Measurements from ENCODE around the gene PM20D1. TPM values are rescaled to one million over a fixed set of nuclear protein-coding genes. Genes with fewer than 3 reads are reported as not detected.
"Not testable (repeated sequence)": the region's sequence is repeated elsewhere in the genome, so short reads cannot be mapped to it uniquely, and the experiment has no call there.

The PM20D1 gene
- total RNA-seq, 2 experiments from 2014 or later: 0.43 to 0.81 TPM

DNA sequence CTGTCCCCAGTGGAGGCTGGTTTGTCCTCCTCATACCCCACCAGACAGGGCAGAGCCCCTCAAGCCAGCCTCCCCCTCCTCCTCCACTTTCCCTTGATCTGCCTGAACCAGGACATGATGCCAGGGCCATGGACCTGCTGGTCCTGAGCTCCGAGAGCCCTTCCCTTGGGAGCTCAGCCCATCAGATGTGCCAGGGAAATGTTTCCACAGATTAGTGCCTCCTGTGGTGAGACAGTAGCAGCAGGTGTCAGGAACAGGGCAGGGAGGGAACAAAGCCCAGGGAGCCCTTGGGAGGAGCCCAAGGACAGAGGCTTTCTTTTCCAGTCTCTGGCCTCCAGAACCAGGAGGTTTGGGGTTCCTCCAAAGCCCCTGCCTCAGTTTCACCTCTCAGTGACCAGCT, 22.3 kb downstream of the PM20D1 start:
- Mint-ChIP-seq H3K9me3 (no peaks in the 10 kb centered on the region), H3K27me3 (peaks cover 3% of the 10 kb centered on the region), H3K36me3 (ENCODE audit: low read depth) (no peaks in the 10 kb centered on the region), H3K4me1 (peaks cover 18% of the 10 kb centered on the region), H3K4me3 (no peak overlapping the region), H3K27ac (no peak overlapping the region)
- ChIA-PET CTCF (no interaction called here), POLR2A (interaction anchor here (1.6 kb wide), 1 partner anchor 13 kb away, joined by 3 read pairs; no protein-coding TSS in a partner anchor)
- DNase-seq: no peak

DNA sequence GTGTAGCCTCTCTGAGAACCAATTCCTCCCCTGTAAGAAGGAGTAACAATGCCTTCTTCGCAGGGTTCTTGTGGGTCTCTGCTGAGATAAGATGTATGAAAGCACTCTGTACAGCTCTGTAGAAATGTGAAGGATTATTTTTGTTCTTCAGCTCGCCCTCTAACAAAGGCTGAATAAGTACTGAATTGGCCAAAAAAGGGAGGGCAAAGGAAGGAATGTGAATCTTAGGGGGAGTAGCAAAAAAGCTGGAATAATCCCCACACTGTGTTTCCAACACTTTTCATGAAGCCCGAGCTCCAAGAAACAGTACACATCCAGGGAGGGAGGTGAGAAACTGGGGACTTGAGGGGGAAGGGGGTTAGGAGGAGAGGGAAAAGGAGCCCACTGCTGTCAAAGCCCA, 22.9 kb downstream of the PM20D1 start:
- H3K36me3 Mint-ChIP-seq (ENCODE audit: low read depth): no peaks in the 10 kb centered on the region

DNA sequence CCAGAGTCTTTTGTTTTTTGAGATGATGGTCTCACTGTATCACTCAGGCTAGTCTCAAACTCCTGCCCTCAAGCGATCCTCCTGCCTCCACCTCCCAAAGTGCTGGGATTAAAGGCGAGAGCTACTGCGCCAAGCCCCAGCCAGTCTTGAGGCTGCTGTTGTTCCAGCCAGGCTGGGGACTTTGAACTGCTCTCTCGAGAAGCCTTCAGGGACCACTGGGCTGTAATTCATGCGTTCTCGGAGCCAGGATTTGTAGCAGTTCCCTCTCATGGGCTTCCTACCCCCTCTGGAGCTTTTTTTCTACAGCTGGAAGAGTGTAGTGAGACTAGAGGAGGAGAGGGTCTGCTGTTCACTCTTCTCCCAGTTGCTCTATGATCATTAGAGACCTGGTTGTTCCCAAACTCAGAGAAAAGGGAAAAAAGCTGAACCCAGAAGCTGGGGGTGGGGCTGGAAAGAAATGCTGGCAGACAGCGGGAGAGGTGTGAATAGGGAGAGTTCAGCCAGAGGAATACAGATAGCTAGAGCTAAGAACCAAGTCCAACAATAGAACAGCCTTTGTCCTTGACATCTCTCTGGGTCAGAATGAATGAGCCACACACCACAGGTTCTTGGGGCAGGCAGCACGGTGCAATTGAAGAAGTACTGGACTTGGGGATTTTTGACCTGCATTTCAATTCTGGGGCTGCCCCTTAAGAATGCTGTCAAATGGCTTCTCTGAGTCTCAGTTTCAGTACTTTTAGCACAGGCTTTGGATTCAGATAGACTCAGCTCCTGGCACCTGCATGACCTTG, 23.7 kb downstream of the PM20D1 start:
- Mint-ChIP-seq H3K4me1 (peaks cover 19% of the 10 kb centered on the region), H3K27ac (no peak overlapping the region), H3K4me3 (no peak overlapping the region), H3K27me3 (peaks cover 3% of the 10 kb centered on the region), H3K9me3 (no peaks in the 10 kb centered on the region), H3K36me3 (ENCODE audit: low read depth) (no peaks in the 10 kb centered on the region)
- no peak for DNase-seq
- ChIA-PET POLR2A (interaction anchor here (0.6 to 1.6 kb wide), 3 partner anchors 11 to 39 kb away, joined by 3 read pairs; partner anchors contain the start of gene PM20D1), CTCF (interaction anchor here (0.6 to 1.3 kb wide), 2 partner anchors 34 to 453 kb away, joined by 3 to 4 read pairs; no protein-coding TSS in a partner anchor)

More for the DNA sequence above, 22.9 kb downstream of the PM20D1 start:
- POLR2A ChIA-PET: interaction anchor here (1.4 to 1.6 kb wide), 2 partner anchors 12 to 23 kb away, joined by 3 read pairs; partner anchors contain the start of gene PM20D1
- no peaks in the 10 kb centered on the region for H3K9me3 Mint-ChIP-seq
- H3K27me3 Mint-ChIP-seq: peaks cover 3% of the 10 kb centered on the region
- no peak for DNase-seq
- CTCF ChIA-PET: no interaction called here
- H3K4me1 Mint-ChIP-seq: peaks cover 19% of the 10 kb centered on the region
- no peak overlapping the region for H3K27ac Mint-ChIP-seq
- no peak overlapping the region for H3K4me3 Mint-ChIP-seq

DNA sequence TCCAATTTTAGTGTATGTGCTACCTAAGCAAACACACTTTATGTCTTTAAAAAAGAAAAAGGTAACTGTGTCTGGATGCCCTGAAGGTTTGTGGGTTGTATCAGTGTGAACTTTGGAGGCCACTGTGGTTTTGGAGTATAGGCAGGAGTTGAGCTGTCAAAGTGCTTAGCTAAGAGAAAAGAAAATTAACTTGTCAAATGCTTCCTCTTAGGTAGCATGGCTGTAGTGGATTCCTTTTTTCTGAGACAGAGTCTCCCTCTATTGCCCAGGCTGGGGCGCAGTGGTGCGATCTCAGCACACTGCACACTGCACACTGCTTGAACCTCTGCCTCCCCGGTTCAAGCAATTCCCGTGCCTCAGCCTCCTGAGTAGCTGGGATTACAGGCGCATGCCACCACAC, 25.8 kb downstream of the PM20D1 start:
- Mint-ChIP-seq H3K27ac (peak overlapping the region; percentile 2), H3K9me3 (no peaks in the 10 kb centered on the region), H3K4me3 (no peak overlapping the region), H3K27me3 (peaks cover 3% of the 10 kb centered on the region), H3K4me1 (peaks cover 19% of the 10 kb centered on the region), H3K36me3 (ENCODE audit: low read depth) (no peaks in the 10 kb centered on the region)
- CTCF ChIA-PET: interaction anchor here (0.6 to 0.9 kb wide), 2 partner anchors 22 to 160 kb away, joined by 3 read pairs; no protein-coding TSS in a partner anchor
- POLR2A ChIA-PET: interaction anchor here (0.6 to 1.2 kb wide), 2 partner anchors 28 to 228 kb away, joined by 3 read pairs; no protein-coding TSS in a partner anchor
- peak; percentile 28 for DNase-seq

DNA sequence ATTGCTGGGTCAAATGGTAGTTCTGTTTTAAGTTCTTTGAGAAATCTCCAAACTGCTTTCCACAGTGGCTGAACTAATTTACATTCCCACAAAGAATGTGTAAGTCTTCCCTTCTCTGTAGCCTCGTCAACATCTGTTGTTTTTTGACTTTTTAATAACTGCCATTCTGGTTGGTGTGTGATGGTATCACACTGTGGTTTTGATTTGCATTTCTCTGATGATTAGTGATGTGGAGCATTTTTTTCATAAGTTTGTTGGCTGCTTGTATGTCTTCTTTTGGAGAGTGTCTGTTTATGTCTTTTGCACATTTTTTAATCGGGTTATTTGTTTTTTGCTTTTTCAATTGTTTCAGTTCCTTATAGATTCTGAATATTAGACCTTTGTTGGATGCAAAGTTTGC, 26.7 kb downstream of the PM20D1 start:
- H3K9me3 Mint-ChIP-seq; DNase-seq; POLR2A ChIA-PET; H3K27ac Mint-ChIP-seq; H3K36me3 Mint-ChIP-seq (ENCODE audit: low read depth); H3K27me3 Mint-ChIP-seq; CTCF ChIA-PET; H3K4me3 Mint-ChIP-seq: not testable (repeated sequence)
- H3K4me1 Mint-ChIP-seq: peaks cover 19% of the 10 kb centered on the region

DNA sequence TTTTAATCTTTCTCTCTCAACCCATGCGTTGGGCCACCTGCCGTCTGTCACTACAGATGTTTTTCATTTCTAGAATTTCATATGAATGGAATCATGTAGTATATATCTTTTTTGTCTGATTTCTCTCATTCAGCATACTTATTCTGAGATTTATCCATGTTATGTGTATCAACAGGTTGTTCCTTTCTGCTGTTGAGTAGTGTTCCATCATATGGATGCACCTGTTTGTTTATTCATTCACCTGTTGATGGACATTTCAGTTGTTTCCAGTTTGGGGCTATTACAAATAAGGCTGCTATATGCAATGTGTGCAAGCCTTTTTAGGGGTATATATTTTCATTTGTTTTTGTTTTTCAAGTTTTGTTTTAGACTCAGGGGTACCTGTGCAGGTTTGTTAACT, 27.5 kb downstream of the PM20D1 start:
- no peak overlapping the region for H3K27ac Mint-ChIP-seq
- peaks cover 19% of the 10 kb centered on the region for H3K4me1 Mint-ChIP-seq
- H3K36me3 Mint-ChIP-seq (ENCODE audit: low read depth): no peaks in the 10 kb centered on the region
- POLR2A ChIA-PET: no interaction called here
- H3K9me3 Mint-ChIP-seq: no peaks in the 10 kb centered on the region
- CTCF ChIA-PET: no interaction called here
- H3K4me3 Mint-ChIP-seq: no peak overlapping the region
- no peak for DNase-seq
- peaks cover 2% of the 10 kb centered on the region for H3K27me3 Mint-ChIP-seq

DNA sequence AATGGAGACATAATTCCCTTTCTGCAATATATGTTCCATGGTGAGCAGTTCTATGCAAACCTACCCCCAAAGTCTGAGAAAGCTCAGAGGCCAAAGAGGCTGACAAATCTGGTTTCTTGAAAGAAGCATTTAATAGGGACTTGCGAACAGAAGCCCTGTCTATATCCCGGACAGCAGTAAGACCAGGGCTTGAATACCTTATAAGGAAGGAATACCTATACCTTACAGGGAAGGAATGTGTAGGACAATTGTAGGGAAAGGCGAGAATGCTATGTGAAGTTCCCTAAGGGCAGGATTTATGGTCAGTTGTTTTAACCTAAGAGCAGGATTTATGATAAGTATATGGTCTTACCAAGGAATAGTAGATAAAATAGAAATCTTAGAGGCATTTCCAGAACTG, 31.9 kb downstream of the PM20D1 start:
- no peaks in the 10 kb centered on the region for H3K9me3 Mint-ChIP-seq
- H3K4me3 Mint-ChIP-seq: no peak overlapping the region
- ChIA-PET CTCF (no interaction called here), POLR2A (no interaction called here)
- no peaks in the 10 kb centered on the region for H3K36me3 Mint-ChIP-seq (ENCODE audit: low read depth)
- H3K27ac Mint-ChIP-seq: no peak overlapping the region
- H3K4me1 Mint-ChIP-seq: peaks cover 12% of the 10 kb centered on the region
- H3K27me3 Mint-ChIP-seq: peaks cover 13% of the 10 kb centered on the region
- DNase-seq: no peak

DNA sequence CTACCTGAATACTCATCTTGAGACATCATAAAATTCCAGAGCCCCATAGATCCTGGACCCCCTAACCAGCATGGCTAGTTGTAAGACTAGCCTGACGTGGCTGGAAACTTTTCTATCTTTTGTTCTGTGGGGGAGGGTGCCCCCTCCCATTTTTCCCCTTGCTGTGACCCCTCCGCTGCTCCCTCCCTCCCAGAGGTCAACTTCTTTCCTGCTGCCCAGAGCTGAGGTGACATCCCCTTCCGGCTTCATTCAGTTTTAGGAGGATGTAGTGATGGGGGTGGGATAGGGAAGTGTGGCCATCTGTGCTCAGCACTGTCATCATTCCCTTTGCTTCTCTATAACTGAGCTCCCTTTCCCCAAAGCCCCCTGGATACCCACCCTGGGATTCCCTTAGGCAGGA, 32.6 kb downstream of the PM20D1 start:
- Mint-ChIP-seq H3K27ac (no peak overlapping the region), H3K4me1 (peaks cover 9% of the 10 kb centered on the region), H3K9me3 (no peaks in the 10 kb centered on the region), H3K36me3 (ENCODE audit: low read depth) (no peaks in the 10 kb centered on the region), H3K27me3 (peaks cover 13% of the 10 kb centered on the region), H3K4me3 (no peak overlapping the region)
- ChIA-PET CTCF (no interaction called here), POLR2A (no interaction called here)
- DNase-seq: no peak

DNA sequence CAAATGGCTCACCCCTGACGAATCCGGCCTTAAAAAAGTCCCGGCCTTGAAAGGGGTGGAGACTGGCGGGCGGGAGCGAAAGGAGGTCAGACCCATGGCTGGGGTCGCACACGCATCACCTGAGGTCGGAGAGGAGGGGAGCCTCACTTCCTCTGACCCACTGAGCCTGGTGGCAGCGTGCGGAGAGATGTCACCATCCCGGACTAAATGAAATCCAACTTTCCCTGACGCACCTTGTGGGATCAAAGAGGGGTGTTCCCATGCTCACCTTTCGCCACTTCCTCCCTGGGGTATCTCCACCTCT, 36.2 kb downstream of the PM20D1 start:
- Mint-ChIP-seq H3K27ac (peak overlapping the region; percentile 47), H3K9me3 (no peaks in the 10 kb centered on the region), H3K36me3 (ENCODE audit: low read depth) (peaks cover 18% of the 10 kb centered on the region), H3K4me3 (peak overlapping the region; percentile 85), H3K4me1 (peaks cover 39% of the 10 kb centered on the region), H3K27me3 (peaks cover 13% of the 10 kb centered on the region)
- POLR2A ChIA-PET: interaction anchor here (0.9 to 1.1 kb wide), 2 partner anchors 9 to 40 kb away, joined by 3 read pairs; no protein-coding TSS in a partner anchor
- DNase-seq: no peak
- CTCF ChIA-PET: no interaction called here

DNA sequence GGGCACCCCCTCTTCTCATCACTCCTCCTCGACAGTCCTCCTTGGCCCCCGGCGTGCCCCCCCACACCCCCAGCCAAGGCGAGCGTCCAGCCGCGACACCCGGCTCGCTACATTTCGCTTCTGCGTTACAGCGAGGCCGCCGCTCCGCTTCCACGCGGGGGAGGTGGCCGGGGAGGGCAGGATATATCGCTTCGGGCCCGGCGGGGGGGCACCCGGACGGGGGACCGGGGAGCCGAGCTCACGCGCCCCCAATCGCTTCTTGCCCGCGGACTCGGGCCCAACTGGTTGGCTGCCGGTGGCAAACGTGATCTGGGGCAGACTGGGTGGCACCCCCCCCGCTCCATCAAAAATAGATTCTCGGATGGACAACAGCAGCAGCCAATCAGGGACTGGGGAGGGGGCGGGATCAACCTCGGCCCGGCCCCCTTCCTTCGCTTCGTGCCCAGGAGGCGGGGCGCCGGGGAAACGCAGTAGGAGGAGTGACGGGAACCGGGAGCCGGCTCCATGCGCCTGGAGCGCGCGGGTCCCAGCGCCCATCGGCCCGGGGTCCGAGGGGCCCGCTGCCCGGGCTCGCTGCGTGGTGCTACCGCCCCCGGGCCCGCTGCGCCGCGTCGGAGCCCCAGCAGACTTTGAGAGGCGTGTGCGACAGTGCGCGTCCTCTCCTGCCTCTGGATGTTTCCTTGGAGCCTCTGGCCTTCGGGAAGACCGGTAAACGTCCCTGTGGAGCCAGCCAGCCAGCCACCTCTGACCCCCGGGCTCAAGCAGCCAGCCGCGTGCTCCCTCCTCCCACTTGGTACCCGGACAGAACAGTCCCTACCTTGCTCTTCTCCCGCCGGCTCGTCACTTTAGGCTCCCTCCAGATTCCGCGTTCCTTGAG, 36.8 kb downstream of the PM20D1 start, which contains the start of gene SLC41A1:
Gene SLC41A1 (minus strand): TSS at position 321 of the 877 bp plus-strand sequence. CDS start 2,757 bp downstream, outside the sequence.
- Mint-ChIP-seq H3K27ac (peak within 1 kb of the TSS; percentile 73), H3K27me3 (peaks cover 13% of the 10 kb centered on the region), H3K9me3 (no peaks in the 10 kb centered on the region), H3K4me3 (peak within 1 kb of the TSS; percentile 85), H3K4me1 (peaks cover 43% of the 10 kb centered on the region), H3K36me3 (ENCODE audit: low read depth) (peaks cover 22% of the 10 kb centered on the region)
- peak; percentile 92 for DNase-seq
- ChIA-PET POLR2A (interaction anchor here (0.9 to 1.5 kb wide), 3 partner anchors 8 to 62 kb away, joined by 3 read pairs; no protein-coding TSS in a partner anchor), CTCF (no interaction called here)

DNA sequence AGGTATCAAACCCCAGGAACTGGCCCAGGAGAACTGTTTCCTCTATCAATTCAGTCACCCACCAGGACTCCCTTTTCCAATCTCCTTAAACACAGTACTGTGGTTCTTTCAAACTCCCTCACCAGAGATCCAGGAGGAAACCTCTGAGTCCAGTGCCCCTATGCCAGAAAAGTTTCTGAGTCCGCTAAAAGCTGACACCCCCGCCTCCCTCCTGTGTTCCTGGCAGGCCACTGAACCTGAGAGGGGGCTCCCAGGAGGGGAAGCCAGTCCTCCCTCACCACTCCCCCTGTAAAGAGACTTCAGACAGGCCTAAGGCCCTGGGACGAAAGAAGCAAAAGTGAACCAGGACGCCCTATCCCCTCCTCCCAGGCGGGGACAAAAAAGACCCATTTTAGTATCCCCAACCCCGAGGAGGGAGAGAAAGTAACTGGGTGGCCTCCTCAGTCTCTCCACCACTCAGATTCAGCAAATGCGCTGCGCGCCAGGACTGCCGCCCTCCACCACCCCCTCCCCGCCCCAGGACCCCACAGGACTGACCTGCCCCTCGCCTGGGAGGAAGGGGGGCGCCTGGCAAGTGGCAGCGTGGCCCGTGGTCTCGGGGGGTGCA, 37.6 kb downstream of the PM20D1 start:
- Mint-ChIP-seq H3K27ac (peak overlapping the region; percentile 28), H3K4me3 (peak overlapping the region; percentile 85), H3K36me3 (ENCODE audit: low read depth) (peaks cover 24% of the 10 kb centered on the region), H3K4me1 (peaks cover 46% of the 10 kb centered on the region), H3K9me3 (no peaks in the 10 kb centered on the region), H3K27me3 (peaks cover 13% of the 10 kb centered on the region)
- POLR2A ChIA-PET: interaction anchor here (0.9 to 1.9 kb wide), 3 partner anchors 9 to 61 kb away, joined by 3 to 11 read pairs (median 3); partner anchors contain the start of gene RAB29
- peak; percentile 22 for DNase-seq
- CTCF ChIA-PET: interaction anchor here (0.9 to 2.1 kb wide), 2 partner anchors 18 to 20 kb away, joined by 3 to 8 read pairs; no protein-coding TSS in a partner anchor

DNA sequence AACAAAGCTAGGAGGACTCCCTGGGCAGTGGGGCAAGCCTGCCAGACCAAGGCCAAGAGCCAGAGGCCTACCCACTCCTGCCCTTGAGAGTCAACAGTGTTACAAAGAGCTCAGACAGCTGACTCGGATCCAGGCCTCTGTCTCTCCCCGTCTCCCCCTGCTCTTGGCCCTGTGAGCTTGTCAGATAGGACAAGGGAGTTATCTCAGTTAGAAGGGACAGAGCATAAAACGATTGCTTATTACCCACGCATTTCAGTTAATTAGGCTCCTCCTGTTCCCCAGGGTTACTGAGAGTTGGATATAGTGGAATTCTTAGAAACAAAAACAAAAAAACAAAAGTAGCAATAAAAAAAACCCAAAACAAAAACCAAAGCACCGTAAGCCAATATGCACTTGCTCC, 38.3 kb downstream of the PM20D1 start:
- no peak for DNase-seq
- Mint-ChIP-seq H3K9me3 (no peaks in the 10 kb centered on the region), H3K27ac (no peak overlapping the region), H3K27me3 (peaks cover 13% of the 10 kb centered on the region), H3K4me1 (peaks cover 53% of the 10 kb centered on the region), H3K4me3 (peak overlapping the region; percentile 85), H3K36me3 (ENCODE audit: low read depth) (peaks cover 26% of the 10 kb centered on the region)
- POLR2A ChIA-PET: interaction anchor here (0.9 to 1.9 kb wide), 3 partner anchors 10 to 61 kb away, joined by 3 to 11 read pairs (median 3); partner anchors contain the start of gene RAB29
- CTCF ChIA-PET: interaction anchor here (0.9 to 2.1 kb wide), 2 partner anchors 18 to 20 kb away, joined by 3 to 8 read pairs; no protein-coding TSS in a partner anchor
